CD4-positive, alpha-beta T cell treated with Interleukin-1 beta for 1 hour (primary cell): ENCODE measurements around the gene KCTD19.

Experiments used
- DNase-seq, 2 donors: peaks; one replicate each; pipeline ENCODE4 v3.0.0-alpha.2; 2020 to 2022

Gene KCTD19

DNA sequence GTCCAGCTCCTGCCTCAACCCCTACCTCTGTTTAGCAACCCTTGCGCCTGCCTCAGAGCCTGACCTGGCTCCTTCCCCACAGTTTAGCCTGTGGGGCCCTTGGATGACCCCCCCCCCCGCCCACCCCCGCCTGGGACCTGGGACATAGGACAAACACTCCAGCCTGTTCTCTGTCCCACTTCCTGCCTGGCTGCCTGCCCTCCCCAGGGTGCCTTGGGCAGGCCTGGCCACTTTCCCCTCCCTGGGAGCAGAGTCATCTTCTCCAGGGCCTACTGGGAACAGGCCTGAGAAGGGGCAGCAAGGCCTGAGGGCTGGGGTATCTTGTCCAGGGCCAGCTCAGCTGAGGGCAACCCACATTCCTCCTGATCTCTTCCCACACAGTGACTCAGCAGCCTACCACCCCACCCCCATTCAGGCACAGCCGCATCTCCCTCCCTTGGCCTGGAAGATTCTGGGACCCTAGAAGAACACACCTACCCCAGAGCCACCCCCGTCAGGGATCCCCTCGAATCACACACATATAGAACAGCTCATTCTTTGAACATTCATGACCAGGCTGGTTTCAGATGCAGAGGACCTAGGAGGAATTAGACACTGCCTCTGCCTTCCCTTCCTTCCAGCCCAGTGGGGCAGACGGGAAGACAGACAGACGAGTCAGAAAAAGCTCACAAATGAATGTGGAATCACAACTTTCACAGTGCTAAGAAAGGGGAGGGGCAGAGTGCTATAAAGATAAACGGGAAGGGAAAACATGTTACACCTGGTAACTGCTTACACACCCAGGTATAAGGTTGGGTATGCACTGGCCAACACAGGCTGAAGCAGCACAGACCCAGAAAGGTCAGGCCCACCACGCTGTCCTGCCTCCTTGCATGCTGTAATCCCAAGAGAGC lies 85.3 kb downstream of the KCTD19 start:
- DNase-seq = no peak

DNA sequence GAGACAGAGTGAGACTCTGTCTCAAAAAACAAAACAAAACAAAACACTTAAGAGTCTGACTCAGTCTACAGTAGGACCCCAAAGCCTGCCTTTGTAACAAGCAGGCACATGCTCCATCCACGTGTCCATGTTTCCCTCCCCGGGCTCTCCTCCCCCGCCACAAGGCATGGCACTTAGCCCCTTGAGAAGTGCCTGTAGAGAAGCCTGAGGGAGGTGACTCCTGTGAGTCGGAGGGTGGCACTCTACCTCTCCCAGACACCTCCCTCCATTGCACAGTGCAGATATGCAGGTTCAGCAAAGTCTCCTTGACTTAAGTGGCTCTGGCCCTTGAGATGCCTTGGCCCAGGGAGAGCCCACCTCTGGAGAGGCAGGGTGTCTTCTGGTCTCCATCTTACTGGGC lies 86.0 kb downstream of the KCTD19 start:
- no peak for DNase-seq
